Measurements from ENCODE around the gene C4orf50. TPM values are rescaled to one million over a fixed set of nuclear protein-coding genes. Genes with fewer than 3 reads are reported as not detected.
A peak's percentile ranks its signal among the peaks of the same experiment; 100 is the strongest.

Gene C4orf50
- total RNA-seq, 8 experiments from 2014 or later: 0.09 to 1.2 (median 0.39) TPM

- no peak overlapping the region for H3K27ac ChIP-seq
- ATAC-seq (replicated peaks in 6 of 8): no peak
- H3K4me1 ChIP-seq (replicated peaks in 1 of 2): no peaks in the 10 kb centered on the region
- 32 to 89% (median 85%) methylated on average over 3 to 10 of the region's 20 CpGs; no CpG with 5 or more reads in 5 of the 10 experiments for WGBS, 10 experiments
- H3K4me3 ChIP-seq: no peak overlapping the region
- in situ Hi-C loops (cut with MboI; ENCODE audit: low pct_unique_long_range_greater_than_20kb in 2 of 9, low sequenced_read_pairs in 9 of 9, unreplicated experiment in 9 of 9): no loop called here
Measured at GRCh38 chr4:6021831-6022606, 3.8 kb upstream of the C4orf50 start.

- no peak overlapping the region for H3K27ac ChIP-seq
- ATAC-seq (replicated peaks in 6 of 8): peak in 6 of 8 experiments; percentile 29 to 74 (median 52)
- no peak overlapping the region for H3K4me3 ChIP-seq
- in situ Hi-C loops (cut with MboI; ENCODE audit: low pct_unique_long_range_greater_than_20kb in 2 of 9, low sequenced_read_pairs in 9 of 9, unreplicated experiment in 9 of 9): no loop called here
- H3K4me1 ChIP-seq (replicated peaks in 1 of 2): no peaks in the 10 kb centered on the region
- 92% methylated on average over 2 of the region's 8 CpGs; no CpG with 5 or more reads in 9 of the 10 experiments for WGBS, 10 experiments
Measured at GRCh38 chr4:6020613-6021012, 2.4 kb upstream of the C4orf50 start.

GRCh38 chr4:6019316-6020263 lies 1.4 kb upstream of the C4orf50 start:
- in situ Hi-C loops (cut with MboI; ENCODE audit: low pct_unique_long_range_greater_than_20kb in 2 of 9, low sequenced_read_pairs in 9 of 9, unreplicated experiment in 9 of 9): no loop called here
- H3K4me1 ChIP-seq (replicated peaks in 1 of 2): no peaks in the 10 kb centered on the region
- peak; percentile 62 to 91 (median 77) for ATAC-seq (replicated peaks in 6 of 8)
- 0 to 72% (median 20%) methylated on average over 1 to 12 of the region's 22 CpGs; no CpG with 5 or more reads in 1 of the 10 experiments for WGBS, 10 experiments
- no peak overlapping the region for H3K4me3 ChIP-seq
- H3K27ac ChIP-seq: no peak overlapping the region

- Histone ChIP-seq H3K4me1 (replicated peaks in 1 of 2) (no peaks in the 10 kb centered on the region), H3K4me3 (no peak overlapping the region), H3K27ac (no peak overlapping the region)
- in situ Hi-C loops (cut with MboI; ENCODE audit: low pct_unique_long_range_greater_than_20kb in 2 of 9, low sequenced_read_pairs in 9 of 9, unreplicated experiment in 9 of 9): no loop called here
- WGBS, 10 experiments: 46 to 78% (median 65%) methylated on average over 3 to 8 of the region's 11 CpGs; no CpG with 5 or more reads in 6 of the 10 experiments
- no peak for ATAC-seq (replicated peaks in 6 of 8)
Measured at GRCh38 chr4:6017800-6018199, 431 bp downstream of the C4orf50 start.

GRCh38 chr4:6017030-6017429 lies 1.2 kb downstream of the C4orf50 start:
- in situ Hi-C loops (cut with MboI; ENCODE audit: low pct_unique_long_range_greater_than_20kb in 2 of 9, low sequenced_read_pairs in 9 of 9, unreplicated experiment in 9 of 9): no loop called here
- Histone ChIP-seq H3K4me3 (no peak overlapping the region), H3K4me1 (replicated peaks in 1 of 2) (no peaks in the 10 kb centered on the region), H3K27ac (no peak overlapping the region)
- WGBS, 10 experiments: 0 to 86% (median 44%) methylated on average over 1 to 10 of the region's 10 CpGs; no CpG with 5 or more reads in 2 of the 10 experiments
- no peak for ATAC-seq (replicated peaks in 6 of 8)

GRCh38 chr4:6013564-6013963 lies 4.7 kb downstream of the C4orf50 start:
- no peak for ATAC-seq (replicated peaks in 6 of 8)
- 0 to 100% (median 75%) methylated on average over 1 to 9 of the region's 12 CpGs; no CpG with 5 or more reads in 4 of the 10 experiments for WGBS, 10 experiments
- in situ Hi-C loops (cut with MboI; ENCODE audit: low pct_unique_long_range_greater_than_20kb in 2 of 9, low sequenced_read_pairs in 9 of 9, unreplicated experiment in 9 of 9): no loop called here
- no peaks in the 10 kb centered on the region for H3K4me1 ChIP-seq (replicated peaks in 1 of 2)
- no peak overlapping the region for H3K4me3 ChIP-seq
- H3K27ac ChIP-seq: no peak overlapping the region

- in situ Hi-C loops (cut with MboI; ENCODE audit: low pct_unique_long_range_greater_than_20kb in 2 of 9, low sequenced_read_pairs in 9 of 9, unreplicated experiment in 9 of 9): no loop called here
- no peak overlapping the region for H3K27ac ChIP-seq
- 0 to 100% (median 54%) methylated on average over 1 to 4 of the region's 5 CpGs; no CpG with 5 or more reads in 3 of the 10 experiments for WGBS, 10 experiments
Measured at GRCh38 chr4:6012200-6012599, 6.0 kb downstream of the C4orf50 start.

GRCh38 chr4:6011686-6012085 lies 6.5 kb downstream of the C4orf50 start:
- peak in 4 of 8 experiments; percentile 16 to 76 (median 46) for ATAC-seq (replicated peaks in 6 of 8)
- H3K4me1 ChIP-seq (replicated peaks in 1 of 2): no peaks in the 10 kb centered on the region
- H3K27ac ChIP-seq: no peak overlapping the region
- in situ Hi-C loops (cut with MboI; ENCODE audit: low pct_unique_long_range_greater_than_20kb in 2 of 9, low sequenced_read_pairs in 9 of 9, unreplicated experiment in 9 of 9): no loop called here
- 0 to 71% (median 51%) methylated on average over 1 to 5 of the region's 8 CpGs; no CpG with 5 or more reads in 7 of the 10 experiments for WGBS, 10 experiments
- no peak overlapping the region for H3K4me3 ChIP-seq

More at GRCh38 chr4:6012200-6012599, 6.0 kb downstream of the C4orf50 start:
- Histone ChIP-seq H3K4me3 (no peak overlapping the region), H3K4me1 (replicated peaks in 1 of 2) (no peaks in the 10 kb centered on the region)
- no peak for ATAC-seq (replicated peaks in 6 of 8)

- 60 to 100% (median 100%) methylated on average over 1 of the region's 12 CpGs; no CpG with 5 or more reads in 7 of the 10 experiments for WGBS, 10 experiments
- in situ Hi-C loops (cut with MboI; ENCODE audit: low pct_unique_long_range_greater_than_20kb in 2 of 9, low sequenced_read_pairs in 9 of 9, unreplicated experiment in 9 of 9): no loop called here
Measured at GRCh38 chr4:6011271-6011671, 7.0 kb downstream of the C4orf50 start.

GRCh38 chr4:6010789-6011188 lies 7.4 kb downstream of the C4orf50 start:
- WGBS, 10 experiments: 29 to 80% (median 63%) methylated on average over 1 to 2 of the region's 3 CpGs; no CpG with 5 or more reads in 4 of the 10 experiments
- Histone ChIP-seq H3K4me3 (no peak overlapping the region), H3K27ac (no peak overlapping the region), H3K4me1 (replicated peaks in 1 of 2) (no peaks in the 10 kb centered on the region)
- in situ Hi-C loops (cut with MboI; ENCODE audit: low pct_unique_long_range_greater_than_20kb in 2 of 9, low sequenced_read_pairs in 9 of 9, unreplicated experiment in 9 of 9): no loop called here
- ATAC-seq (replicated peaks in 6 of 8): no peak

More at GRCh38 chr4:6011271-6011671, 7.0 kb downstream of the C4orf50 start:
- no peaks in the 10 kb centered on the region for H3K4me1 ChIP-seq (replicated peaks in 1 of 2)
- H3K27ac ChIP-seq: no peak overlapping the region
- no peak overlapping the region for H3K4me3 ChIP-seq
- ATAC-seq (replicated peaks in 6 of 8): no peak

GRCh38 chr4:6009452-6009851 lies 8.8 kb downstream of the C4orf50 start:
- ATAC-seq (replicated peaks in 6 of 8): no peak
- WGBS, 10 experiments: 4 to 100% (median 17%) methylated on average over 1 to 7 of the region's 8 CpGs; no CpG with 5 or more reads in 2 of the 10 experiments
- no peak overlapping the region for H3K4me3 ChIP-seq
- H3K4me1 ChIP-seq (replicated peaks in 1 of 2): no peaks in the 10 kb centered on the region
- H3K27ac ChIP-seq: no peak overlapping the region
- in situ Hi-C loops (cut with MboI; ENCODE audit: low pct_unique_long_range_greater_than_20kb in 2 of 9, low sequenced_read_pairs in 9 of 9, unreplicated experiment in 9 of 9): no loop called here

- in situ Hi-C loops (cut with MboI; ENCODE audit: low pct_unique_long_range_greater_than_20kb in 2 of 9, low sequenced_read_pairs in 9 of 9, unreplicated experiment in 9 of 9): no loop called here
- WGBS, 10 experiments: 0 to 80% (median 57%) methylated on average over 1 to 14 of the region's 19 CpGs; no CpG with 5 or more reads in 1 of the 10 experiments
- Histone ChIP-seq H3K27ac (no peak overlapping the region), H3K4me3 (no peak overlapping the region), H3K4me1 (replicated peaks in 1 of 2) (no peaks in the 10 kb centered on the region)
- ATAC-seq (replicated peaks in 6 of 8): no peak
Measured at GRCh38 chr4:6008766-6009385, 9.4 kb downstream of the C4orf50 start.

Data from motor neuron (in vitro differentiated cells).